NCI-H2227 (cell line): ENCODE measurements around the gene EPS15.
"Not testable (repeated sequence)": the region's sequence is repeated elsewhere in the genome, so short reads cannot be mapped to it uniquely, and the experiment has no call there.

Experiments
- DNase-seq: peaks from one replicate; lab custom pipeline; 2025; ENCODE audit not compliant: unreplicated experiment; lab: John Stamatoyannopoulos, UW

Gene EPS15

GRCh38 chr1:51386259-51386658 lies 132.8 kb downstream of the EPS15 start:
- DNase-seq: not testable (repeated sequence)

GRCh38 chr1:51385776-51386175 lies 133.3 kb downstream of the EPS15 start:
- DNase-seq: no peak

- no peak for DNase-seq
Measured at GRCh38 chr1:51381964-51382363, 137.1 kb downstream of the EPS15 start.

- no peak for DNase-seq
Measured at GRCh38 chr1:51380936-51381335, 138.1 kb downstream of the EPS15 start.

- no peak for DNase-seq
Measured at GRCh38 chr1:51378871-51379270, 140.2 kb downstream of the EPS15 start.

- DNase-seq: no peak
Measured at GRCh38 chr1:51373898-51374297, 145.2 kb downstream of the EPS15 start.

GRCh38 chr1:51372561-51372960 lies 146.5 kb downstream of the EPS15 start:
- DNase-seq: no peak

- no peak for DNase-seq
Measured at GRCh38 chr1:51369171-51369570, 149.9 kb downstream of the EPS15 start.

- DNase-seq: no peak
Measured at GRCh38 chr1:51365774-51366173, 153.3 kb downstream of the EPS15 start.

GRCh38 chr1:51359879-51360278 lies 159.2 kb downstream of the EPS15 start:
- no peak for DNase-seq

- no peak for DNase-seq
Measured at GRCh38 chr1:51355382-51355781, 163.7 kb downstream of the EPS15 start.

GRCh38 chr1:51354416-51354815 lies 164.7 kb downstream of the EPS15 start:
- DNase-seq: no peak

- DNase-seq: no peak
Measured at GRCh38 chr1:51351907-51352306, 167.2 kb downstream of the EPS15 start.

- DNase-seq: no peak
Measured at GRCh38 chr1:51349862-51350261, 169.2 kb downstream of the EPS15 start.

GRCh38 chr1:51348147-51348527 lies 170.9 kb downstream of the EPS15 start:
- DNase-seq: no peak

GRCh38 chr1:51347398-51348146 lies 171.5 kb downstream of the EPS15 start:
- DNase-seq: no peak

GRCh38 chr1:51346086-51346942 lies 172.8 kb downstream of the EPS15 start:
- no peak for DNase-seq

GRCh38 chr1:51345300-51345687 lies 173.8 kb downstream of the EPS15 start:
- DNase-seq: no peak

GRCh38 chr1:51344602-51345299 lies 174.3 kb downstream of the EPS15 start:
- peak; percentile 40 for DNase-seq

- no peak for DNase-seq
Measured at GRCh38 chr1:51344276-51344601, 174.8 kb downstream of the EPS15 start.

- DNase-seq: no peak
Measured at GRCh38 chr1:51343624-51344023, 175.4 kb downstream of the EPS15 start.
